Ovary (tissue), 9 donors: Measurements from ENCODE around the gene LRRC4. TPM values are rescaled to one million over a fixed set of nuclear protein-coding genes. Genes with fewer than 3 reads are reported as not detected.

Experiments used
- DNase-seq, 5 donors: peaks; one replicate each; pipeline ENCODE4 v3.0.0-alpha.2; 2019 to 2020
- H3K27ac ChIP-seq, 2 donors: fragments of 200-600 bp; one replicate each; pipeline versions ENCODE4 v1.5.1 to v1.8.0; 2019 to 2022
- H3K27me3 ChIP-seq: fragments of 200-600 bp; one replicate; pipeline ENCODE4 v1.8.0; 2022
- H3K36me3 ChIP-seq: fragments of 200-600 bp; sonication (generic); one replicate; pipeline ENCODE4 v1.5.1; 2019
- H3K4me1 ChIP-seq: one replicate; pipeline ENCODE4 v1.8.1; 2013; ENCODE audit warnings: mild to moderate bottlenecking, moderate library complexity; ENCODE audit not compliant: insufficient read depth
- H3K4me3 ChIP-seq: fragments of 200-600 bp; sonication (generic); one replicate; pipeline ENCODE4 v1.5.1; 2017
- H3K9me3 ChIP-seq, 2 donors: fragments of 200-600 bp in 1 of 2; sonication (generic) in 1 of 2; one replicate each; pipeline versions ENCODE4 v1.5.1 to v1.8.1; 2013 to 2019; ENCODE audit warnings: mild to moderate bottlenecking in 1 of 2, moderate library complexity in 1 of 2
- CTCF ChIP-seq, 3 donors: fragments of 450-650 bp in 2 of 3; fragments of 200-600 bp in 1 of 3; IDR thresholded peaks; one replicate each; pipeline versions ENCODE4 v1.5.1 to v1.8.0; 2016 to 2022; ENCODE audit warnings: antibody characterized with exemption in 3 of 3, mild to moderate bottlenecking in 1 of 3
- EP300 ChIP-seq: sonication (generic); formaldehyde crosslinking; IDR thresholded peaks from one replicate; pipeline ENCODE4 v1.6.1; 2017; ENCODE audit warnings: antibody characterized with exemption
- POLR2A ChIP-seq: fragments of 450-650 bp; IDR thresholded peaks from one replicate; pipeline ENCODE4 v1.6.1; 2017; ENCODE audit warnings: antibody characterized with exemption, mild to moderate bottlenecking, moderate library complexity
- WGBS, 3 donors: extraction: QIAGEN DNeasy Blood & Tissue Kit in 1 of 3; methylation state at CpG; one replicate each; pipeline versions ENCODE4 v1.1.5 to v1.1.7; 2013 to 2017; 5-methylcytosine and 5-hydroxymethylcytosine counted together
- intact Hi-C, 4 donors: fragments of 100-400 bp; cut with DNase I; formaldehyde crosslinking; loops; one replicate each; pipeline versions ENCODE4 v1.11.0 to v1.15.1; 2022 to 2023
- polyA plus RNA-seq, 2 donors: library from polyadenylated mRNA; stranded (reverse); fragments of 200-250 nt in 1 of 2; fragments of 350-450 nt in 1 of 2; fragmentation: Illumina TruSeq in 1 of 2; extraction: RNeasy Lipid Tissue Mini Kit (QIAGEN cat#74804) in 1 of 2; gene quantifications; one replicate each; pipeline ENCODE4 v1.2.3, GENCODE V29; 2013 to 2014
- total RNA-seq, 7 donors: library from RNA; depleted of rRNA in 2 of 7; stranded (reverse); fragments of >200 nt in 2 of 7; fragmentation: NEBNext Ultra II Directional in 3 of 7; extraction: Animal tissue kit (Norgen Biotek cat#: 25700) in 3 of 7; gene quantifications; one replicate each; pipeline versions ENCODE4 v1.1.0 to v1.2.4, GENCODE V29; 2016 to 2023
- donor health status: DM: no; HTN: no; CAD: no; lungs with moderate emphysema.
- donor health status: DM: no; HTN: no; CAD: no.
- donor health status: Bipolar disorder and iron deficiency.
- donor health status: DM: yes; HTN: yes; CAD: no.
- donor health status: DM: no; HTN: no; CAD: no.
- donor health status: DM: yes; HTN: yes; CAD: no.

Gene LRRC4
- total and polyA plus RNA-seq, 9 donors = 0.72 to 16.7 (median 4.6) TPM

GRCh38 chr7:128034825-128035224 lies 3.6 kb upstream of the LRRC4 start:
- intact Hi-C loops = no loop called here
- Histone ChIP-seq H3K27me3 (no peaks in the 10 kb centered on the region), H3K4me1 (peaks cover 9% of the 10 kb centered on the region), H3K27ac (no peak overlapping the region), H3K9me3 (no peaks in the 10 kb centered on the region), H3K4me3 (no peak overlapping the region), H3K36me3 (no peaks in the 10 kb centered on the region)
- 59 to 73% (median 64%) methylated on average over 2 of the region's 2 CpGs for WGBS, 3 donors
- TF ChIP-seq EP300 (no peak), POLR2A (no peak), CTCF (IDR thresholded peaks at IDR 0.05) (no peak)
- no peak for DNase-seq

GRCh38 chr7:128033246-128033645 lies 2.0 kb upstream of the LRRC4 start:
- whole genome bisulfite sequencing, 3 donors = 62 to 74% (median 65%) methylated on average over 9 of the region's 9 CpGs
- no peak overlapping the region for H3K27ac ChIP-seq
- peaks cover 9% of the 10 kb centered on the region for H3K4me1 ChIP-seq
- no peak for DNase-seq
- H3K36me3 ChIP-seq = no peaks in the 10 kb centered on the region
- TF ChIP-seq POLR2A (no peak), CTCF (IDR thresholded peaks at IDR 0.05) (no peak), EP300 (no peak)
- no peaks in the 10 kb centered on the region for H3K27me3 ChIP-seq
- H3K9me3 ChIP-seq = no peaks in the 10 kb centered on the region
- intact Hi-C loops = no loop called here
- no peak overlapping the region for H3K4me3 ChIP-seq

DNA sequence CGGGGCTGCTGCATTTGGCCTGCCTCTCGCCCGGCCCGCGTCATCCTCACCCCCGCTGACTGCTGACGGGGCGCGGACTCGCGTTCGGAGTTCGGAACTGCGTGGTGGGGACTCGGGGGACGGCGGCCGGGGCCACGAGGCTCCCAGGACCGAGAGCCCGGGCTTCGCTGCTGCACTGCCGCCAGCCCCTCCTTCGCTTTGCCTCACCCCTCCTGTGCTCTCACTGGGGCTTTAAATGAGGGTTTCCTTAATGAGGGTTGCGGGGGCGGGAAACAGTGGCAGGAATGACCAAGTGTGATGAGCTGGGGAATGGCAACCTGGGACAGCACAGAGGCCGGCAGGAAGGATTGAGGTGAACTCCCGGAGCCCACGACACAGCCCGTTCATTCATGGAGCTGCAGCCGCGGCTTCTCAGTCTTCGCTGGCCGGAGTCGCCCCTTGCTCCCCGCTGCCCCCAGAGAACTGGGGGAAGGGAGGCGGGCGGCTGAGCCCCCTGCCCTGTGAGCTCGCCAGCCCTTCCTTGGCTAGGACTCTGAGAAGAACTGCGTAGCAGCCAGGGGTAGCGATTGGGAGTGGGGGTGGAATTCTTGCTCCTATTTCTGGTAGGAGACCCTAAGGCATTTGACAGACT lies 1.5 kb upstream of the LRRC4 start:
- H3K27ac ChIP-seq = peak overlapping the region in 1 of 2 donors; percentile 0
- DNase-seq = peak in 4 of 5 donors; percentile 27 to 46 (median 36)
- H3K36me3 ChIP-seq = no peaks in the 10 kb centered on the region
- WGBS, 3 donors = 6 to 18% (median 13%) methylated on average over 39 to 41 of the region's 41 CpGs
- intact Hi-C loops = no loop called here
- peaks cover 9% of the 10 kb centered on the region for H3K4me1 ChIP-seq
- H3K9me3 ChIP-seq = no peaks in the 10 kb centered on the region
- H3K4me3 ChIP-seq = peak overlapping the region; percentile 52
- H3K27me3 ChIP-seq = no peaks in the 10 kb centered on the region
- TF ChIP-seq POLR2A (no peak), CTCF (IDR thresholded peaks at IDR 0.05) (no peak), EP300 (no peak)

- H3K36me3 ChIP-seq = no peaks in the 10 kb centered on the region
- TF ChIP-seq CTCF (IDR thresholded peaks at IDR 0.05) (peak in 2 of 3 donors; percentile 27), EP300 (no peak)
- H3K4me3 ChIP-seq = peak overlapping the region; percentile 52
- no peaks in the 10 kb centered on the region for H3K9me3 ChIP-seq
- peaks cover 9% of the 10 kb centered on the region for H3K4me1 ChIP-seq
- H3K27me3 ChIP-seq = no peaks in the 10 kb centered on the region
- intact Hi-C loops = no loop called here
- WGBS, 3 donors = 0 to 1% (median 1%) methylated on average over 58 to 87 of the region's 87 CpGs
- peak overlapping the region in 1 of 2 donors; percentile 0 for H3K27ac ChIP-seq
- DNase-seq = peak; percentile 37 to 72 (median 52)
Measured at GRCh38 chr7:128031901-128032604, 816 bp upstream of the LRRC4 start.
